Neural progenitor cell (in vitro differentiated cells): ENCODE results near the gene ANKRD39. TPM values are rescaled to one million over a fixed set of nuclear protein-coding genes. Genes with fewer than 3 reads are reported as not detected.
"Not testable (repeated sequence)": the region's sequence is repeated elsewhere in the genome, so short reads cannot be mapped to it uniquely, and the experiment has no call there.

Experiments used
- DNase-seq: peaks from one replicate; pipeline ENCODE4 v3.0.0-alpha.2; 2016; ENCODE audit warnings: low spot score
- H2AFZ ChIP-seq: fragments of 200-600 bp; sonication (generic); replicated peaks from 2 replicates; pipeline ENCODE4 v1.6.1; 2016; ENCODE audit warnings: antibody characterized with exemption
- H3F3A ChIP-seq: fragments of 200-600 bp; sonication (generic); 2 replicates; pipeline ENCODE4 v1.6.1; 2016; ENCODE audit warnings: antibody characterized with exemption, low read depth
- H3K27ac ChIP-seq: fragments of 200-600 bp; sonication (generic); 2 replicates; pipeline ENCODE4 v1.5.1; 2016; ENCODE audit warnings: mild to moderate bottlenecking
- H3K27me3 ChIP-seq: fragments of 200-600 bp; sonication (generic); 2 replicates; pipeline ENCODE4 v1.6.1; 2016; ENCODE audit warnings: mild to moderate bottlenecking, moderate library complexity
- H3K36me3 ChIP-seq: fragments of 200-600 bp; sonication (generic); 2 replicates; pipeline ENCODE4 v1.5.1; 2016
- H3K4me1 ChIP-seq: fragments of 200-600 bp; sonication (generic); 2 replicates; pipeline ENCODE4 v1.6.1; 2016; ENCODE audit warnings: mixed run types
- H3K4me2 ChIP-seq: fragments of 200-600 bp; sonication (generic); 2 replicates; pipeline ENCODE4 v1.6.1; 2016
- H3K4me3 ChIP-seq: fragments of 200-600 bp; sonication (generic); 2 replicates; pipeline ENCODE4 v1.5.1; 2016
- H3K79me2 ChIP-seq: fragments of 200-600 bp; sonication (generic); 2 replicates; pipeline ENCODE4 v1.6.1; 2016; ENCODE audit warnings: low read depth
- H3K9ac ChIP-seq: fragments of 200-600 bp; sonication (generic); 2 replicates; pipeline ENCODE4 v1.6.1; 2016
- H3K9me3 ChIP-seq: fragments of 200-600 bp; sonication (generic); 2 replicates; pipeline ENCODE4 v1.5.1; 2016; ENCODE audit warnings: low read depth
- H4K20me1 ChIP-seq: fragments of 200-600 bp; sonication (generic); 2 replicates; pipeline ENCODE4 v1.6.1; 2016; ENCODE audit warnings: low read depth
- H3K27ac Mint-ChIP-seq: 3 replicates; pipeline ENCODE4 v1.8.0; 2021; ENCODE audit warnings: mixed read lengths
- H3K27me3 Mint-ChIP-seq: 2 replicates; pipeline ENCODE4 v1.8.0; 2022; ENCODE audit warnings: low read depth, mild to moderate bottlenecking, inconsistent platforms, moderate library complexity, mixed read lengths; ENCODE audit not compliant: insufficient read depth
- H3K36me3 Mint-ChIP-seq: 3 replicates; pipeline ENCODE4 v1.8.0; 2021; ENCODE audit warnings: mixed read lengths
- H3K4me1 Mint-ChIP-seq: 3 replicates; pipeline ENCODE4 v1.8.0; 2021; ENCODE audit warnings: mixed read lengths
- H3K4me3 Mint-ChIP-seq: 3 replicates; pipeline ENCODE4 v1.8.0; 2021; ENCODE audit warnings: mild to moderate bottlenecking, moderate library complexity, mixed read lengths
- H3K9me3 Mint-ChIP-seq: 3 replicates; pipeline ENCODE4 v1.8.0; 2020; ENCODE audit warnings: mixed read lengths
- EZH2 ChIP-seq: fragments of 200-600 bp; sonication (generic); IDR thresholded peaks from 2 replicates; pipeline ENCODE4 v1.6.1; 2017; ENCODE audit warnings: antibody characterized with exemption, mild to moderate bottlenecking, moderate library complexity
- EZH2phosphoT487 ChIP-seq: fragments of 200-600 bp; sonication (generic); IDR thresholded peaks from 2 replicates; pipeline ENCODE4 v1.6.1; 2017; ENCODE audit warnings: antibody characterized with exemption
- total RNA-seq: library from RNA; depleted of rRNA; stranded (reverse); fragments of >200 nt; gene quantifications from 2 replicates; pipeline ENCODE4 v1.2.3, GENCODE V29; 2015; ENCODE audit warnings: low replicate concordance
- TF ChIP-seq, protein P1 (sequence below): fragments of 200-600 bp; sonication (generic); IDR thresholded peaks from 2 replicates; pipeline ENCODE4 v1.5.1; 2017; ENCODE audit warnings: antibody characterized with exemption, mild to moderate bottlenecking

The ANKRD39 gene
- total RNA-seq, 1 donor from 2014 or later, result 4.0 TPM

DNA sequence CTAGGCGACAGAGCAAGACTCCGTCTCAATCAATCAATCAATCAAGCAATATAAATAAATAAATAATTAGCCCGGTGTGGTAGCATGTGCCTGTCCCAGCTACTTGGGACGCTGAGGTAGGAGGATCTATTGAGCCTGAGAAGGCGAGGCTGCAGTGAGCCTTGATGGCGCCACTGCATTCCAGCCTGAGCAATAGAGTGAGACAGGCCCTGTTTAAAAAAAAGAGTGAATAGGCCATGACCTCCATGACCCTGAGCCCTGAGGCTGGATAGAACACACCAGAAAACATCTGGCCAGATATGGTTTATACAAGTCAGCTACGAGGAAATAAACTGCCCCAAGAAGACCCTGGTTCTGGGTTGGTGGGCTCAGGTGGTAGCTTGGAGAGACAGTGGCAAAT, 32.4 kb upstream of the ANKRD39 start:
- Mint-ChIP-seq H3K9me3 (no peaks in the 10 kb centered on the region), H3K4me1 (peaks cover 37% of the 10 kb centered on the region)

DNA sequence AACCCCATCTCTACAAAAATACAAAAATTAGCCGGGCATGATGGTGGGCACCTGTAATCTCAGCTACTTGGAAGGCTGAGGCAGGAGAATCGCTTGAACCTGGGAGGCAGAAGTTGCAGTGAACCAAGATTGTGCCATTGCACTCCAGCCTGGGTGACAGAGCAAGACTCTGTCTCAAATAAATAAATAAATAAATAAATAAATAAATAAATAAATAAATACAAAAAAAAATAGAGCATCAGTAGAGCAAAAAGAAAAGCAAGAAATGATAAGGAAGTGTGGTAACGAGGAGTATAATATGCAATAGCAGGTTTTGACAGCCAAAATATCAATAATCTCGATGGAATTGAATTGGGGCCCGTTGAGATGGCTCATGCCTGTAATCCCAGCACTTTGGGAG, 31.7 kb upstream of the ANKRD39 start:
- H3K4me1 ChIP-seq, result peaks cover 29% of the 10 kb centered on the region
- H3K4me1 Mint-ChIP-seq, result peaks cover 37% of the 10 kb centered on the region
- not testable (repeated sequence) for H3K27ac ChIP-seq

More for the DNA sequence above, 32.4 kb upstream of the ANKRD39 start:
- H3K27me3 ChIP-seq, result no peaks in the 10 kb centered on the region
- H3K4me2 ChIP-seq, result no peak overlapping the region
- peak overlapping the region; percentile 30 for H3K4me3 Mint-ChIP-seq
- H3K9me3 ChIP-seq, result no peaks in the 10 kb centered on the region
- H3F3A ChIP-seq, result peaks cover 9% of the 10 kb centered on the region
- no peak overlapping the region for H3K4me3 ChIP-seq
- H3K36me3 Mint-ChIP-seq, result no peaks in the 10 kb centered on the region
- H3K36me3 ChIP-seq, result no peaks in the 10 kb centered on the region
- H2AFZ ChIP-seq, result no peak overlapping the region
- TF ChIP-seq EZH2, result no peak
- TF ChIP-seq EZH2phosphoT487, result no peak
- TF ChIP-seq, protein P1, sequence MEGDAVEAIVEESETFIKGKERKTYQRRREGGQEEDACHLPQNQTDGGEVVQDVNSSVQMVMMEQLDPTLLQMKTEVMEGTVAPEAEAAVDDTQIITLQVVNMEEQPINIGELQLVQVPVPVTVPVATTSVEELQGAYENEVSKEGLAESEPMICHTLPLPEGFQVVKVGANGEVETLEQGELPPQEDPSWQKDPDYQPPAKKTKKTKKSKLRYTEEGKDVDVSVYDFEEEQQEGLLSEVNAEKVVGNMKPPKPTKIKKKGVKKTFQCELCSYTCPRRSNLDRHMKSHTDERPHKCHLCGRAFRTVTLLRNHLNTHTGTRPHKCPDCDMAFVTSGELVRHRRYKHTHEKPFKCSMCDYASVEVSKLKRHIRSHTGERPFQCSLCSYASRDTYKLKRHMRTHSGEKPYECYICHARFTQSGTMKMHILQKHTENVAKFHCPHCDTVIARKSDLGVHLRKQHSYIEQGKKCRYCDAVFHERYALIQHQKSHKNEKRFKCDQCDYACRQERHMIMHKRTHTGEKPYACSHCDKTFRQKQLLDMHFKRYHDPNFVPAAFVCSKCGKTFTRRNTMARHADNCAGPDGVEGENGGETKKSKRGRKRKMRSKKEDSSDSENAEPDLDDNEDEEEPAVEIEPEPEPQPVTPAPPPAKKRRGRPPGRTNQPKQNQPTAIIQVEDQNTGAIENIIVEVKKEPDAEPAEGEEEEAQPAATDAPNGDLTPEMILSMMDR, result no peak
- no peak overlapping the region for H3K27ac ChIP-seq
- peaks cover 32% of the 10 kb centered on the region for H3K4me1 ChIP-seq
- H3K27me3 Mint-ChIP-seq, result peaks cover 11% of the 10 kb centered on the region
- peak; percentile 38 for DNase-seq
- no peak overlapping the region for H3K9ac ChIP-seq
- H3K79me2 ChIP-seq, result no peaks in the 10 kb centered on the region
- H4K20me1 ChIP-seq, result no peaks in the 10 kb centered on the region
- H3K27ac Mint-ChIP-seq, result peak overlapping the region; percentile 25

DNA sequence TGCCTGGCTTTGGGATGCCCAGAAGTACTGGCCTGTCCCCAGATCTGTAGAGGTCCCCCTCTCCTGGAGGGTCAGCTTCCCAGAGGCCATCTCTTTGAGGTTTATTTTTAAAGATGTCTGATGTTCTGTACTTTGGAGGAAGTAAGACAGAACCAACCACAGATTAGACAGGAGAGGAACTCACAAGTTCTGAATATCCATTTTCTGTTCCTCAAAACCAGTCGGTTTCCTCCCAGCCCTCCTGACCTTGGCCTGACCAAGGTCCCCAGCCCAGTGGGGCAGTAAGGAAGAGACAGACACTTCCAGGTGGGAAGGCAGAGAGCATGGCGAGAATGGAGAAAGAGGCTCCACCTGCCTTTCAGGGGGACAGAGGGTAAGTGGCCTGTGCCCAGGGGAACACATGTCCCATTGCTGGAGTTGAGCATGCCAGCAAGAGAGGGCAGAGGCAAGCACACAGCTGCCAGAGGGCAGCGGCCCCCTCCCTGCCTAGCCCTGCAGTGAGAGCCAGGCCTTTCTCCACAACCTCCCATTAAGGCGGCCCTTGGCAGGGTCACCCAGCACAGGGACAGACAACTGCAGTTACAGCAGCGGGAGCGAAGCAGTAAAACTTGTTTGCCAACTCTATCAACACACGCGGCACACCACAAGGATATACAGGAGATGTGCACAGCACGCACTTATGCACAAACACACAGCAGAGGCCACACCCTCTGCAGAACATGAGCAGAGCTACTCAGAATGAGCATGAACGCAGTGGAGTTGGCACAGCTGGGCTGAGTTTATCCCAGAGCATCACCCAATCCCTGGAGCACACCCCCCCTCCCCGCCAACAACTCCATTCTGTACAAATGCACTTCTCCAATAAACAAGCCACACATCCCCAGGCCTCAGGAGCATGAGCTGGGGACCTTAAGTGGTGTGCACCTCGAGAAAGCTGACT, 30.5 kb upstream of the ANKRD39 start:
- Histone ChIP-seq H3K4me1 (peaks cover 29% of the 10 kb centered on the region), H3K9ac (no peak overlapping the region), H3K36me3 (no peaks in the 10 kb centered on the region), H3K4me3 (no peak overlapping the region), H3K9me3 (no peaks in the 10 kb centered on the region), H3K27ac (no peak overlapping the region), H4K20me1 (no peaks in the 10 kb centered on the region), H3K4me2 (no peak overlapping the region), H3K79me2 (no peaks in the 10 kb centered on the region), H3K27me3 (no peaks in the 10 kb centered on the region), H3F3A (peaks cover 9% of the 10 kb centered on the region), H2AFZ (peak overlapping the region; percentile 65)
- DNase-seq, result no peak
- TF ChIP-seq, protein P1, result no peak
- no peak for TF ChIP-seq EZH2
- TF ChIP-seq EZH2phosphoT487, result no peak
- H3K4me1 Mint-ChIP-seq, result peaks cover 37% of the 10 kb centered on the region
- peaks cover 11% of the 10 kb centered on the region for H3K27me3 Mint-ChIP-seq
- H3K4me3 Mint-ChIP-seq, result no peak overlapping the region
- no peak overlapping the region for H3K27ac Mint-ChIP-seq
- H3K9me3 Mint-ChIP-seq, result no peaks in the 10 kb centered on the region
- H3K36me3 Mint-ChIP-seq, result no peaks in the 10 kb centered on the region

More for the DNA sequence above, 31.7 kb upstream of the ANKRD39 start:
- not testable (repeated sequence) for H3K9me3 ChIP-seq, H3K4me3 Mint-ChIP-seq, H3K36me3 ChIP-seq, DNase-seq, H4K20me1 ChIP-seq, H3F3A ChIP-seq, H2AFZ ChIP-seq, H3K4me3 ChIP-seq, H3K36me3 Mint-ChIP-seq, H3K79me2 ChIP-seq, H3K9ac ChIP-seq, H3K4me2 ChIP-seq, H3K27ac Mint-ChIP-seq, H3K9me3 Mint-ChIP-seq, H3K27me3 ChIP-seq
- peaks cover 11% of the 10 kb centered on the region for H3K27me3 Mint-ChIP-seq

- H4K20me1 ChIP-seq, result no peaks in the 10 kb centered on the region
- no peak overlapping the region for H3K4me2 ChIP-seq
- Mint-ChIP-seq H3K4me3 (no peak overlapping the region), H3K9me3 (no peaks in the 10 kb centered on the region), H3K36me3 (no peaks in the 10 kb centered on the region), H3K4me1 (peaks cover 38% of the 10 kb centered on the region), H3K27ac (peak overlapping the region; percentile 74), H3K27me3 (peaks cover 8% of the 10 kb centered on the region)
- no peaks in the 10 kb centered on the region for H3K36me3 ChIP-seq
- peak overlapping the region; percentile 65 for H2AFZ ChIP-seq
- H3K79me2 ChIP-seq, result no peaks in the 10 kb centered on the region
- no peak overlapping the region for H3K4me3 ChIP-seq
- H3K4me1 ChIP-seq, result peaks cover 30% of the 10 kb centered on the region
- H3K27me3 ChIP-seq, result no peaks in the 10 kb centered on the region
- H3K27ac ChIP-seq, result no peak overlapping the region
- TF ChIP-seq EZH2, result no peak
- TF ChIP-seq, protein P1, result no peak
- TF ChIP-seq EZH2phosphoT487, result no peak
- DNase-seq, result peak; percentile 61
- no peak overlapping the region for H3K9ac ChIP-seq
- no peaks in the 10 kb centered on the region for H3K9me3 ChIP-seq
- peaks cover 9% of the 10 kb centered on the region for H3F3A ChIP-seq
Observed at GRCh38 chr2:96887493-96888012, 29.7 kb upstream of the ANKRD39 start.
